ENCODE results near the gene MCRS1.

DNA sequence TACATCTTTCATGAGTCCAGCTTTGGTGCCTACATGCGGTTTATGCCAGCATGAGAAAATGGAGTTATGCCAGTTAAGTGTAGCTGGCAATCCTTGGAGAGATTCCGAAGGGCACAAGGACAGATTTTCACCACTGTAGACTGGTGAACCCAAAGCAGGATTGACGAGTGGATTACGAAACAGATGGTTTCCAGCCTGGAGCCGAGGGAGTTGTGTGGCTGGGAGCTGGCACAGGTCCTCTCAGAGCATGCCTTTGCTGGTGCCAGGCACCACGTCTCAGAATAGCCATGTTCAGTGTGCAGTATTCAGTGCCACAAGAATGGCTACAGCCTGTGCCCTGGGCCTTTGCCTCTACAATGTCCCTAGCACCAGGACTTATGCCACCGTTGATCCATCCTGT, 15.9 kb downstream of the MCRS1 start:
- TF ChIP-seq, protein P1, sequence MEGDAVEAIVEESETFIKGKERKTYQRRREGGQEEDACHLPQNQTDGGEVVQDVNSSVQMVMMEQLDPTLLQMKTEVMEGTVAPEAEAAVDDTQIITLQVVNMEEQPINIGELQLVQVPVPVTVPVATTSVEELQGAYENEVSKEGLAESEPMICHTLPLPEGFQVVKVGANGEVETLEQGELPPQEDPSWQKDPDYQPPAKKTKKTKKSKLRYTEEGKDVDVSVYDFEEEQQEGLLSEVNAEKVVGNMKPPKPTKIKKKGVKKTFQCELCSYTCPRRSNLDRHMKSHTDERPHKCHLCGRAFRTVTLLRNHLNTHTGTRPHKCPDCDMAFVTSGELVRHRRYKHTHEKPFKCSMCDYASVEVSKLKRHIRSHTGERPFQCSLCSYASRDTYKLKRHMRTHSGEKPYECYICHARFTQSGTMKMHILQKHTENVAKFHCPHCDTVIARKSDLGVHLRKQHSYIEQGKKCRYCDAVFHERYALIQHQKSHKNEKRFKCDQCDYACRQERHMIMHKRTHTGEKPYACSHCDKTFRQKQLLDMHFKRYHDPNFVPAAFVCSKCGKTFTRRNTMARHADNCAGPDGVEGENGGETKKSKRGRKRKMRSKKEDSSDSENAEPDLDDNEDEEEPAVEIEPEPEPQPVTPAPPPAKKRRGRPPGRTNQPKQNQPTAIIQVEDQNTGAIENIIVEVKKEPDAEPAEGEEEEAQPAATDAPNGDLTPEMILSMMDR (IDR thresholded peaks at IDR 0.05), result no peak
- TF ChIP-seq EP300 (IDR thresholded peaks at IDR 0.05) (no peak), POLR2A (IDR thresholded peaks at IDR 0.05; ENCODE audit: low read depth) (no peak), POLR2AphosphoS5 (IDR thresholded peaks at IDR 0.05) (no peak)
